ENCODE data around the gene SLC26A1.

Gene SLC26A1

GRCh38 chr4:968621-969394 is 24.4 kb downstream of the SLC26A1 start:
- no peak for TF ChIP-seq CTCF (conservative IDR thresholded peaks at IDR 0.05; ENCODE audit: low read depth, low read length)
- no peak overlapping the region for H3K4me3 ChIP-seq (ENCODE audit: low read length)
- DNase-seq (ENCODE audit: low read depth) = no peak

- no peak overlapping the region for H3K4me3 ChIP-seq (ENCODE audit: low read length)
- DNase-seq (ENCODE audit: low read depth) = no peak
- TF ChIP-seq CTCF (conservative IDR thresholded peaks at IDR 0.05; ENCODE audit: low read depth, low read length) = no peak
Observed at GRCh38 chr4:968221-968620, 25.0 kb downstream of the SLC26A1 start.

GRCh38 chr4:967113-968104 is 25.8 kb downstream of the SLC26A1 start:
- no peak overlapping the region for H3K4me3 ChIP-seq (ENCODE audit: low read length)
- DNase-seq (ENCODE audit: low read depth) = no peak
- no peak for TF ChIP-seq CTCF (conservative IDR thresholded peaks at IDR 0.05; ENCODE audit: low read depth, low read length)

- DNase-seq (ENCODE audit: low read depth) = no peak
- no peak overlapping the region for H3K4me3 ChIP-seq (ENCODE audit: low read length)
- no peak for TF ChIP-seq CTCF (conservative IDR thresholded peaks at IDR 0.05; ENCODE audit: low read depth, low read length)
Observed at GRCh38 chr4:966266-967112, 26.7 kb downstream of the SLC26A1 start.

- no peak overlapping the region for H3K4me3 ChIP-seq (ENCODE audit: low read length)
Observed at GRCh38 chr4:965766-966134, 27.5 kb downstream of the SLC26A1 start.

More at GRCh38 chr4:965766-966134, 27.5 kb downstream of the SLC26A1 start:
- TF ChIP-seq CTCF (conservative IDR thresholded peaks at IDR 0.05; ENCODE audit: low read depth, low read length) = no peak
- no peak for DNase-seq (ENCODE audit: low read depth)
